Measurements from ENCODE around the gene WDR35.

DNA sequence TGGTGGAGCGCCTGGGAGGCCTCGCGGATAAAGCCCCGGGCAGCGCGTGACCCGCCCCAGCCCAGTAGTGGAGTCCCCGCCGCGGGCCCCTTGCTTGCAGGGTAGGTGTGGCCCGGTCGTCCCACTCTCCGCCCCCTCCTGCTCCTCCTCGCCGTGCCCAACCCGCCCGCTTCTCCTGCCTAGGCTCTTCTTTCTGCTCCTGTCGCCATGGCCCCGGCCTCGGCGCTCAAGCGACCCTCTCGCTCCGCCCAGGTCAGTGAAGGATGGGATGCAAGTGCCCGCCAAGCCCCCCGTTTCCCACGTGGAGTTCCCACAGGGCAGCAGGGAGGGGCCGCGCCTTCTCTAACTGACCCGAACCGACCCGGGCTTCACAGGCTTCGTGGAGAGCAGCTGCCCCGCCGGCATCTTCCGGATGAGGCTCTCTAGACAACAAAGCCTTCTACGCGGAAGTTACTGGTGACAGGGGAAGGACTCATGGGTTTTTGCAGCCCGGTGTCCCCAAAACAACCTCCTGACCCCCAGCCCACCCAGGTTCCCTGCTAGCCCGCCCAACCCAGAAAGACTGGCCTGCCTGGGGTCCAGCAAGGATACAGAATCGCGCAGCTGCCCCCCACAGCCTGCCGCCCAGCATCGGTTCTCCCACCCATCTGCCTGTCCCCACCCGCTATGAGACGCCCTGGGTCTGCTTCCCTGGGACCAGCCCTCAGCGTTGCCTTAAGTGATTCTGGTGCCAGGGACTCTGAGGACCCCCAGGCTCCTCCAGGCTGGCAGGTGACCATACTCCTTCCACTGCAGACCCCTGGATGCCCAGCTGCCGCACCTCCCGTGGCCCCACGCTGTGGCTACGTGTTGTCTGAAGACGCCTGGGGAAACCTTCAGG lies 121.0 kb downstream of the WDR35 start:
- TF ChIP-seq, protein P1, sequence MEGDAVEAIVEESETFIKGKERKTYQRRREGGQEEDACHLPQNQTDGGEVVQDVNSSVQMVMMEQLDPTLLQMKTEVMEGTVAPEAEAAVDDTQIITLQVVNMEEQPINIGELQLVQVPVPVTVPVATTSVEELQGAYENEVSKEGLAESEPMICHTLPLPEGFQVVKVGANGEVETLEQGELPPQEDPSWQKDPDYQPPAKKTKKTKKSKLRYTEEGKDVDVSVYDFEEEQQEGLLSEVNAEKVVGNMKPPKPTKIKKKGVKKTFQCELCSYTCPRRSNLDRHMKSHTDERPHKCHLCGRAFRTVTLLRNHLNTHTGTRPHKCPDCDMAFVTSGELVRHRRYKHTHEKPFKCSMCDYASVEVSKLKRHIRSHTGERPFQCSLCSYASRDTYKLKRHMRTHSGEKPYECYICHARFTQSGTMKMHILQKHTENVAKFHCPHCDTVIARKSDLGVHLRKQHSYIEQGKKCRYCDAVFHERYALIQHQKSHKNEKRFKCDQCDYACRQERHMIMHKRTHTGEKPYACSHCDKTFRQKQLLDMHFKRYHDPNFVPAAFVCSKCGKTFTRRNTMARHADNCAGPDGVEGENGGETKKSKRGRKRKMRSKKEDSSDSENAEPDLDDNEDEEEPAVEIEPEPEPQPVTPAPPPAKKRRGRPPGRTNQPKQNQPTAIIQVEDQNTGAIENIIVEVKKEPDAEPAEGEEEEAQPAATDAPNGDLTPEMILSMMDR (IDR thresholded peaks at IDR 0.05; ENCODE audit: low read depth, low read length) = no peak
- no peak for TF ChIP-seq EZH2phosphoT487 (IDR thresholded peaks at IDR 0.05; ENCODE audit: low read depth)
